Measurements from ENCODE around the gene DNAJB7.

The DNAJB7 gene

DNA sequence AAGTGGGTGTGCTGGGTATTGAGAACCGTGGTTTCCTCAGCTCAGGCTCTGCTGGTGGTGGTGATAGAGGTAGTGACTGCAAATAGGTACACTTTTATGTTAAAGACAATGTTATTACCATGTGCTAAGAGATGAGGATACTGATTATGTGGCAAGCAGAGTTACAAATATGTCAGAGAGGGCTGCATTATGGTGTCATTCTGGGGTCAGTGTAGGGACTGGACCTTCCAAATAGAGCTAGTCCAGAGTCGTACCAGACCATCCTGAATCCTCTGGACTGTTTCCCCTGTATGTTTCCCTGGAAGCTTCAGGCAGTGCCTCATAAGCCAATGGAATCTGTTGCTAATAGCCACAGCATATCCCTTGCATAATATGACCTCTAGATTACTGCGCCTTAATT is at the start of gene DNAJB7:
DNAJB7 (minus strand) TSS at position 101 of the 400 bp plus-strand sequence. CDS start 119 bp downstream, outside the sequence.
- no peak for TF ChIP-seq CTCF (IDR thresholded peaks at IDR 0.05)
- peak within 1 kb of the TSS; percentile 19 for H3K9ac ChIP-seq

GRCh38 chr22:40908895-40909294 is 47.0 kb upstream of the DNAJB7 start:
- H3K36me3 ChIP-seq (ENCODE audit: control insufficient read depth, insufficient read depth, low read length), result no peaks in the 10 kb centered on the region
- TF ChIP-seq CTCF (IDR thresholded peaks at IDR 0.05), result no peak
- no peak overlapping the region for H3K27ac ChIP-seq
- H3K4me1 ChIP-seq, result no peaks in the 10 kb centered on the region
- no peaks in the 10 kb centered on the region for H3K27me3 ChIP-seq (ENCODE audit: control insufficient read depth, insufficient read depth, low read length)
- H3K4me2 ChIP-seq (ENCODE audit: low read length), result no peak overlapping the region
- no peaks in the 10 kb centered on the region for H3K79me2 ChIP-seq
- no peak overlapping the region for H2AFZ ChIP-seq
- H3K9me3 ChIP-seq (ENCODE audit: control insufficient read depth, low read length), result no peaks in the 10 kb centered on the region
- H3K9ac ChIP-seq, result no peak overlapping the region
- H3K4me3 ChIP-seq (ENCODE audit: low read depth, low read length), result no peak overlapping the region

More for the DNA sequence above, at the start of gene DNAJB7:
- Histone ChIP-seq H3K9me3 (ENCODE audit: control insufficient read depth, low read length) (no peaks in the 10 kb centered on the region), H3K4me3 (ENCODE audit: low read depth, low read length) (no peak within 1 kb of the TSS), H3K79me2 (peaks cover 12% of the 10 kb centered on the region), H3K27me3 (ENCODE audit: control insufficient read depth, insufficient read depth, low read length) (no peaks in the 10 kb centered on the region), H3K4me2 (ENCODE audit: low read length) (no peak within 1 kb of the TSS), H3K27ac (no peak within 1 kb of the TSS), H3K4me1 (no peaks in the 10 kb centered on the region), H2AFZ (no peak within 1 kb of the TSS), H3K36me3 (ENCODE audit: control insufficient read depth, insufficient read depth, low read length) (no peaks in the 10 kb centered on the region)

GRCh38 chr22:40904101-40904500 is 42.2 kb upstream of the DNAJB7 start:
- Histone ChIP-seq H3K9me3 (ENCODE audit: control insufficient read depth, low read length) (no peaks in the 10 kb centered on the region), H3K27ac (no peak overlapping the region), H3K9ac (no peak overlapping the region), H3K27me3 (ENCODE audit: control insufficient read depth, insufficient read depth, low read length) (no peaks in the 10 kb centered on the region), H2AFZ (no peak overlapping the region), H3K4me2 (ENCODE audit: low read length) (no peak overlapping the region), H3K4me3 (ENCODE audit: low read depth, low read length) (no peak overlapping the region), H3K79me2 (no peaks in the 10 kb centered on the region), H3K4me1 (no peaks in the 10 kb centered on the region), H3K36me3 (ENCODE audit: control insufficient read depth, insufficient read depth, low read length) (no peaks in the 10 kb centered on the region)
- no peak for TF ChIP-seq CTCF (IDR thresholded peaks at IDR 0.05)

GRCh38 chr22:40898850-40899357 is 37.0 kb upstream of the DNAJB7 start:
- H3K9me3 ChIP-seq (ENCODE audit: control insufficient read depth, low read length), result no peaks in the 10 kb centered on the region
- H3K9ac ChIP-seq, result no peak overlapping the region
- H2AFZ ChIP-seq, result no peak overlapping the region
- H3K4me1 ChIP-seq, result no peaks in the 10 kb centered on the region
- H3K27ac ChIP-seq, result no peak overlapping the region
- H3K4me3 ChIP-seq (ENCODE audit: low read depth, low read length), result no peak overlapping the region
- no peaks in the 10 kb centered on the region for H3K36me3 ChIP-seq (ENCODE audit: control insufficient read depth, insufficient read depth, low read length)
- no peaks in the 10 kb centered on the region for H3K27me3 ChIP-seq (ENCODE audit: control insufficient read depth, insufficient read depth, low read length)
- H3K79me2 ChIP-seq, result no peaks in the 10 kb centered on the region
- H3K4me2 ChIP-seq (ENCODE audit: low read length), result no peak overlapping the region
- peak; percentile 20 for TF ChIP-seq CTCF (IDR thresholded peaks at IDR 0.05)

GRCh38 chr22:40894417-40894816 is 32.5 kb upstream of the DNAJB7 start:
- Histone ChIP-seq H3K9ac (no peak overlapping the region), H2AFZ (no peak overlapping the region), H3K36me3 (ENCODE audit: control insufficient read depth, insufficient read depth, low read length) (no peaks in the 10 kb centered on the region), H3K4me3 (ENCODE audit: low read depth, low read length) (no peak overlapping the region), H3K27me3 (ENCODE audit: control insufficient read depth, insufficient read depth, low read length) (no peaks in the 10 kb centered on the region), H3K4me2 (ENCODE audit: low read length) (no peak overlapping the region), H3K27ac (no peak overlapping the region), H3K4me1 (no peaks in the 10 kb centered on the region), H3K79me2 (no peaks in the 10 kb centered on the region), H3K9me3 (ENCODE audit: control insufficient read depth, low read length) (no peaks in the 10 kb centered on the region)
- no peak for TF ChIP-seq CTCF (IDR thresholded peaks at IDR 0.05)
